ENCODE data around the gene UBE2E3.
"Not testable (repeated sequence)": the region's sequence is repeated elsewhere in the genome, so short reads cannot be mapped to it uniquely, and the experiment has no call there.

DNA sequence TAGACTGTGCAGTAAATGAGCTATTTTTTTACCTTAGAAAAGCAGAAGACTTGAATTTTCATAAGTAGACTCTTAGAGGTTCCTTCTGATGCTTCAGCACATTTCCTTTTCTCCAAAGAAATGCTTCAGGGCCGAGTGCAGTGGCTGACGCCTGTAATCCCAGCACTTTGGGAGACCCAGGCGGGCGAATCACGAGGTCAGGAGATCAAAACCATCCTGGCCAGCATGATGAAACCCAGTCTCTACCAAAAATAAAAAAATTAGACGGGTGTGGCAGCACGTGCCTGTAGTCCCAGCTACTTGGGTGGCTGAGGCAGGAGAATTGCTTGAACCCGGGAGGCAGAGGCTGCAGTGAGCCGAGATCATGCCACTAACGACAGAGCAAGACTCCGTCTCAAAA lies 60.4 kb downstream of the UBE2E3 start:
- TF ChIP-seq, protein P1, sequence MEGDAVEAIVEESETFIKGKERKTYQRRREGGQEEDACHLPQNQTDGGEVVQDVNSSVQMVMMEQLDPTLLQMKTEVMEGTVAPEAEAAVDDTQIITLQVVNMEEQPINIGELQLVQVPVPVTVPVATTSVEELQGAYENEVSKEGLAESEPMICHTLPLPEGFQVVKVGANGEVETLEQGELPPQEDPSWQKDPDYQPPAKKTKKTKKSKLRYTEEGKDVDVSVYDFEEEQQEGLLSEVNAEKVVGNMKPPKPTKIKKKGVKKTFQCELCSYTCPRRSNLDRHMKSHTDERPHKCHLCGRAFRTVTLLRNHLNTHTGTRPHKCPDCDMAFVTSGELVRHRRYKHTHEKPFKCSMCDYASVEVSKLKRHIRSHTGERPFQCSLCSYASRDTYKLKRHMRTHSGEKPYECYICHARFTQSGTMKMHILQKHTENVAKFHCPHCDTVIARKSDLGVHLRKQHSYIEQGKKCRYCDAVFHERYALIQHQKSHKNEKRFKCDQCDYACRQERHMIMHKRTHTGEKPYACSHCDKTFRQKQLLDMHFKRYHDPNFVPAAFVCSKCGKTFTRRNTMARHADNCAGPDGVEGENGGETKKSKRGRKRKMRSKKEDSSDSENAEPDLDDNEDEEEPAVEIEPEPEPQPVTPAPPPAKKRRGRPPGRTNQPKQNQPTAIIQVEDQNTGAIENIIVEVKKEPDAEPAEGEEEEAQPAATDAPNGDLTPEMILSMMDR (conservative IDR thresholded peaks at IDR 0.05; ENCODE audit: low read depth in 2 of 2), result not testable (repeated sequence)
- TF ChIP-seq EZH2 (IDR thresholded peaks at IDR 0.05; ENCODE audit: low read depth, unreplicated experiment); POLR2AphosphoS5 (IDR thresholded peaks at IDR 0.05; ENCODE audit: low read depth); CREB1 (CRISPR knock-in tag; IDR thresholded peaks at IDR 0.05; ENCODE audit: low read depth); JUNB (IDR thresholded peaks at IDR 0.05; ENCODE audit: unreplicated experiment); EZH2phosphoT487 (IDR thresholded peaks at IDR 0.05; ENCODE audit: unreplicated experiment): not testable (repeated sequence)
- TF ChIP-seq, protein P2, sequence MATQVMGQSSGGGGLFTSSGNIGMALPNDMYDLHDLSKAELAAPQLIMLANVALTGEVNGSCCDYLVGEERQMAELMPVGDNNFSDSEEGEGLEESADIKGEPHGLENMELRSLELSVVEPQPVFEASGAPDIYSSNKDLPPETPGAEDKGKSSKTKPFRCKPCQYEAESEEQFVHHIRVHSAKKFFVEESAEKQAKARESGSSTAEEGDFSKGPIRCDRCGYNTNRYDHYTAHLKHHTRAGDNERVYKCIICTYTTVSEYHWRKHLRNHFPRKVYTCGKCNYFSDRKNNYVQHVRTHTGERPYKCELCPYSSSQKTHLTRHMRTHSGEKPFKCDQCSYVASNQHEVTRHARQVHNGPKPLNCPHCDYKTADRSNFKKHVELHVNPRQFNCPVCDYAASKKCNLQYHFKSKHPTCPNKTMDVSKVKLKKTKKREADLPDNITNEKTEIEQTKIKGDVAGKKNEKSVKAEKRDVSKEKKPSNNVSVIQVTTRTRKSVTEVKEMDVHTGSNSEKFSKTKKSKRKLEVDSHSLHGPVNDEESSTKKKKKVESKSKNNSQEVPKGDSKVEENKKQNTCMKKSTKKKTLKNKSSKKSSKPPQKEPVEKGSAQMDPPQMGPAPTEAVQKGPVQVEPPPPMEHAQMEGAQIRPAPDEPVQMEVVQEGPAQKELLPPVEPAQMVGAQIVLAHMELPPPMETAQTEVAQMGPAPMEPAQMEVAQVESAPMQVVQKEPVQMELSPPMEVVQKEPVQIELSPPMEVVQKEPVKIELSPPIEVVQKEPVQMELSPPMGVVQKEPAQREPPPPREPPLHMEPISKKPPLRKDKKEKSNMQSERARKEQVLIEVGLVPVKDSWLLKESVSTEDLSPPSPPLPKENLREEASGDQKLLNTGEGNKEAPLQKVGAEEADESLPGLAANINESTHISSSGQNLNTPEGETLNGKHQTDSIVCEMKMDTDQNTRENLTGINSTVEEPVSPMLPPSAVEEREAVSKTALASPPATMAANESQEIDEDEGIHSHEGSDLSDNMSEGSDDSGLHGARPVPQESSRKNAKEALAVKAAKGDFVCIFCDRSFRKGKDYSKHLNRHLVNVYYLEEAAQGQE (IDR thresholded peaks at IDR 0.05; ENCODE audit: unreplicated experiment), result not testable (repeated sequence)

Measured in GM23338 (cell line).